ENCODE results near the gene RPS15.

The RPS15 gene

GRCh38 chr19:1445932-1446712 lies 7.9 kb downstream of the RPS15 start:
- Histone ChIP-seq H3K79me2 (no peaks in the 10 kb centered on the region), H3K9me3 (ENCODE audit: control insufficient read depth, low read length) (no peaks in the 10 kb centered on the region), H3K27me3 (ENCODE audit: control insufficient read depth, insufficient read depth, low read length) (peaks cover 11% of the 10 kb centered on the region), H3K4me1 (peaks cover 6% of the 10 kb centered on the region), H3K36me3 (ENCODE audit: control insufficient read depth, insufficient read depth, low read length) (no peaks in the 10 kb centered on the region), H3K27ac (no peak overlapping the region), H3K9ac (no peak overlapping the region), H2AFZ (no peak overlapping the region), H3K4me3 (ENCODE audit: low read depth, low read length) (no peak overlapping the region), H3K4me2 (ENCODE audit: low read length) (peak overlapping the region; percentile 22)
- no peak for TF ChIP-seq CTCF (IDR thresholded peaks at IDR 0.05)

- no peak for TF ChIP-seq CTCF (IDR thresholded peaks at IDR 0.05)
- peaks cover 11% of the 10 kb centered on the region for H3K27me3 ChIP-seq (ENCODE audit: control insufficient read depth, insufficient read depth, low read length)
- no peak overlapping the region for H3K4me2 ChIP-seq (ENCODE audit: low read length)
- H3K4me1 ChIP-seq = peaks cover 6% of the 10 kb centered on the region
- H2AFZ ChIP-seq = peak overlapping the region; percentile 38
- H3K9me3 ChIP-seq (ENCODE audit: control insufficient read depth, low read length) = no peaks in the 10 kb centered on the region
- no peak overlapping the region for H3K9ac ChIP-seq
- no peaks in the 10 kb centered on the region for H3K79me2 ChIP-seq
- H3K4me3 ChIP-seq (ENCODE audit: low read depth, low read length) = no peak overlapping the region
- no peaks in the 10 kb centered on the region for H3K36me3 ChIP-seq (ENCODE audit: control insufficient read depth, insufficient read depth, low read length)
- no peak overlapping the region for H3K27ac ChIP-seq
Observed at GRCh38 chr19:1446713-1447481, 8.7 kb downstream of the RPS15 start.

- TF ChIP-seq CTCF (IDR thresholded peaks at IDR 0.05) = no peak
- Histone ChIP-seq H2AFZ (no peak overlapping the region), H3K79me2 (no peaks in the 10 kb centered on the region), H3K9ac (no peak overlapping the region), H3K9me3 (ENCODE audit: control insufficient read depth, low read length) (no peaks in the 10 kb centered on the region), H3K4me1 (peaks cover 6% of the 10 kb centered on the region), H3K4me3 (ENCODE audit: low read depth, low read length) (no peak overlapping the region), H3K4me2 (ENCODE audit: low read length) (no peak overlapping the region), H3K36me3 (ENCODE audit: control insufficient read depth, insufficient read depth, low read length) (no peaks in the 10 kb centered on the region), H3K27me3 (ENCODE audit: control insufficient read depth, insufficient read depth, low read length) (peaks cover 17% of the 10 kb centered on the region), H3K27ac (no peak overlapping the region)
Observed at GRCh38 chr19:1447504-1447903, 9.3 kb downstream of the RPS15 start.

- no peak overlapping the region for H3K27ac ChIP-seq
- no peak overlapping the region for H3K4me3 ChIP-seq (ENCODE audit: low read depth, low read length)
- H3K9ac ChIP-seq = no peak overlapping the region
- H3K27me3 ChIP-seq (ENCODE audit: control insufficient read depth, insufficient read depth, low read length) = peaks cover 19% of the 10 kb centered on the region
- H2AFZ ChIP-seq = no peak overlapping the region
- no peaks in the 10 kb centered on the region for H3K36me3 ChIP-seq (ENCODE audit: control insufficient read depth, insufficient read depth, low read length)
- no peak overlapping the region for H3K4me2 ChIP-seq (ENCODE audit: low read length)
- no peak for TF ChIP-seq CTCF (IDR thresholded peaks at IDR 0.05)
- H3K9me3 ChIP-seq (ENCODE audit: control insufficient read depth, low read length) = no peaks in the 10 kb centered on the region
- no peaks in the 10 kb centered on the region for H3K79me2 ChIP-seq
- H3K4me1 ChIP-seq = peaks cover 6% of the 10 kb centered on the region
Observed at GRCh38 chr19:1447944-1448343, 9.7 kb downstream of the RPS15 start.

Data from parathyroid adenoma (tissue), 2 donors.